Activated CD4-positive, alpha-beta T cell treated with anti-CD3 and anti-CD28 coated beads, Interleukin-2, amount 10 ng/mL, durations not matched to agents 7 days and 5 days (primary cell): ENCODE data around the gene UBE2QL1. TPM values are rescaled to one million over a fixed set of nuclear protein-coding genes. Genes with fewer than 3 reads are reported as not detected.

Experiments used
- CTCF ChIA-PET: fragments of 350-600 bp; sonication (Branson Sonifier 250); formaldehyde crosslinking; loops from one replicate; lab custom pipeline; 2021; ENCODE audit warnings: antibody characterized with exemption; lab: Charles Lee
- POLR2A ChIA-PET: fragments of 350-600 bp; sonication (Branson Sonifier 250); formaldehyde crosslinking; loops from one replicate; lab custom pipeline; 2021; ENCODE audit warnings: antibody characterized with exemption; lab: Charles Lee
- DNase-seq: peaks from one replicate; pipeline ENCODE4 v3.0.0-alpha.2; 2020
- H3K27ac Mint-ChIP-seq: one replicate; pipeline ENCODE4 v1.8.0; 2021; ENCODE audit warnings: mild to moderate bottlenecking, moderate library complexity, mixed read lengths
- H3K27me3 Mint-ChIP-seq: one replicate; pipeline ENCODE4 v1.8.0; 2021; ENCODE audit warnings: mixed read lengths
- H3K36me3 Mint-ChIP-seq: one replicate; pipeline ENCODE4 v1.8.0; 2021; ENCODE audit warnings: low read depth, mixed read lengths
- H3K4me1 Mint-ChIP-seq: one replicate; pipeline ENCODE4 v1.8.0; 2021; ENCODE audit warnings: mixed read lengths
- H3K4me3 Mint-ChIP-seq: one replicate; pipeline ENCODE4 v1.8.0; 2021; ENCODE audit warnings: mild to moderate bottlenecking, moderate library complexity, mixed read lengths
- H3K9me3 Mint-ChIP-seq: one replicate; pipeline ENCODE4 v1.8.0; 2021; ENCODE audit warnings: mixed read lengths
- total RNA-seq, 2 experiments: library from RNA; stranded (reverse); gene quantifications; one replicate each; pipeline ENCODE4 v1.2.3, GENCODE V29; 2021

UBE2QL1 gene
- total RNA-seq, 2 experiments from 2014 or later: not detected

DNA sequence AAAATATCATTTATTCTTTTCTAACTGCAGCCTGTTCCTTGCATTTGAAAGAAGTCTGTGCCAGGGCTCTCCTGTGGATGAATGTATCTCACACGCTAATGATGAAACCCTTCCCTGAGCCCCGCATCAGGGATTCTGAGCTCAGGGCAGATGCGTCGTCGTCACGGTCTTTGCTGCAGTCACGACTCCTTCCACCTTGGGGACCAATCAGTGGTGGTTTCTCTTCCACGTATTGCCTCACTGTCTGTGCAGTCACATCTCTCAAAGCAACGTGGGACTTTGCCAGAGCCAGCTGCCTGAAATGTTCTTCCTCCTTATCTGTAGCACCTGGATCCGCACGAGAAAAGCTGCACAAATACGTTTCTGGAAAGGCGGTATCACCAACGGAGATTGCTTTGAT lies 13.9 kb upstream of the UBE2QL1 start:
- Mint-ChIP-seq H3K9me3 (no peaks in the 10 kb centered on the region), H3K27ac (no peak overlapping the region), H3K4me3 (no peak overlapping the region), H3K36me3 (no peaks in the 10 kb centered on the region), H3K27me3 (peaks cover 20% of the 10 kb centered on the region), H3K4me1 (no peaks in the 10 kb centered on the region)
- no peak for DNase-seq
- CTCF ChIA-PET: interaction anchor here (0.6 to 1.7 kb wide), 3 partner anchors 12 to 1016 kb away, joined by 4 to 7 read pairs (median 4); no protein-coding TSS in a partner anchor
- POLR2A ChIA-PET: no interaction called here

DNA sequence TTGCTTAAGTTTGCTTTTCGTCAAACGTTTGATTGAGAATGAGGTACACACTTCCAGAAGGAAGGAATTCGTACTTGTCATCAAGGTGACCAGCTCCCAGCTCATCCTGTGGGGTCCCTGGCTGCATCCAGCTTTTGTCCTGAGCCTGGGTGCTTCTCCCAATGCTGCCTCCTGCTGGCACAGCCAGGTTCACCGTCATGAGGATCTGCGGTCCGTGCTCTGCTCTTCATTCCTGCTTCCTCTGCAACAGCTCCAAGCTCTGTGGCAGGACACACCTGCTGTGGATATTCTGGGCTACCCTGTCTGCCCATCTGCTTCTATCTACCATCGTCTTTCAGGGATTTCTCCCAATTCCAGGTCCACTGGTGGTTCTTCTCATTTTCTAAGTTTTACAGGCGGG lies 13.3 kb upstream of the UBE2QL1 start:
- POLR2A ChIA-PET: no interaction called here
- CTCF ChIA-PET: interaction anchor here (0.6 to 1.7 kb wide), 3 partner anchors 13 to 1017 kb away, joined by 4 to 7 read pairs (median 4); no protein-coding TSS in a partner anchor
- peaks cover 20% of the 10 kb centered on the region for H3K27me3 Mint-ChIP-seq
- no peaks in the 10 kb centered on the region for H3K36me3 Mint-ChIP-seq
- no peak overlapping the region for H3K4me3 Mint-ChIP-seq
- H3K4me1 Mint-ChIP-seq: no peaks in the 10 kb centered on the region
- no peaks in the 10 kb centered on the region for H3K9me3 Mint-ChIP-seq
- H3K27ac Mint-ChIP-seq: no peak overlapping the region
- DNase-seq: no peak

DNA sequence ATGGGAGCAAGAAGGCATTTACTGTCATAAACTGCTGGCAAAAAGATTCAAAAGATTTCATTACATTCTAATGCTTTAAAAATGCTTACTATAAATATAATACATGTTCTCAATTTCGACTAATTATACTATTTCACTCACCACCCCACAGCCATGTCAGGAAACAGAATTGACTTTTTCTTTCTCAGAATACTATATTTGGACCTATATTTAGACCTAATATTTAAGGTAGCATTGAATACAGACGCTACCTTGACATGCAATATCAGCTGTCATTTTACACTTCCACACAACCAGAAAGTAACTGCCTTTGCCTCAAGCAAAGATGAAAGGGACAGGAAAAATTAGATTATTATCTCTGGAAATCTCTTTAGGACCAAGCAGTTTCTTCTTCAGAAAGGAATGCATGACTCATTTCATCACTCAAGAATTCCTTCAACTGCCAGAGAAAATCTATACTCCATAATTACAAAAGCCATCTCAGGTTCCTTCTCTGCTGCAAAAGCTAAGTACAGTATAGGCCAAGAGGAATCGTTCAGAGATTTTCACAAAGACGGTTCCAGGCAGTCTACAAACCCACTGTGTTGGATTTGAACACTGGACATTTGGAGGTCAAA lies 11.8 kb upstream of the UBE2QL1 start:
- no peak overlapping the region for H3K4me3 Mint-ChIP-seq
- H3K36me3 Mint-ChIP-seq: no peaks in the 10 kb centered on the region
- H3K9me3 Mint-ChIP-seq: no peaks in the 10 kb centered on the region
- ChIA-PET CTCF (interaction anchor here (0.6 to 0.7 kb wide), 2 partner anchors 9 to 54 kb away, joined by 3 read pairs; no protein-coding TSS in a partner anchor), POLR2A (no interaction called here)
- no peaks in the 10 kb centered on the region for H3K4me1 Mint-ChIP-seq
- H3K27me3 Mint-ChIP-seq: peaks cover 26% of the 10 kb centered on the region
- DNase-seq: no peak
- no peak overlapping the region for H3K27ac Mint-ChIP-seq

DNA sequence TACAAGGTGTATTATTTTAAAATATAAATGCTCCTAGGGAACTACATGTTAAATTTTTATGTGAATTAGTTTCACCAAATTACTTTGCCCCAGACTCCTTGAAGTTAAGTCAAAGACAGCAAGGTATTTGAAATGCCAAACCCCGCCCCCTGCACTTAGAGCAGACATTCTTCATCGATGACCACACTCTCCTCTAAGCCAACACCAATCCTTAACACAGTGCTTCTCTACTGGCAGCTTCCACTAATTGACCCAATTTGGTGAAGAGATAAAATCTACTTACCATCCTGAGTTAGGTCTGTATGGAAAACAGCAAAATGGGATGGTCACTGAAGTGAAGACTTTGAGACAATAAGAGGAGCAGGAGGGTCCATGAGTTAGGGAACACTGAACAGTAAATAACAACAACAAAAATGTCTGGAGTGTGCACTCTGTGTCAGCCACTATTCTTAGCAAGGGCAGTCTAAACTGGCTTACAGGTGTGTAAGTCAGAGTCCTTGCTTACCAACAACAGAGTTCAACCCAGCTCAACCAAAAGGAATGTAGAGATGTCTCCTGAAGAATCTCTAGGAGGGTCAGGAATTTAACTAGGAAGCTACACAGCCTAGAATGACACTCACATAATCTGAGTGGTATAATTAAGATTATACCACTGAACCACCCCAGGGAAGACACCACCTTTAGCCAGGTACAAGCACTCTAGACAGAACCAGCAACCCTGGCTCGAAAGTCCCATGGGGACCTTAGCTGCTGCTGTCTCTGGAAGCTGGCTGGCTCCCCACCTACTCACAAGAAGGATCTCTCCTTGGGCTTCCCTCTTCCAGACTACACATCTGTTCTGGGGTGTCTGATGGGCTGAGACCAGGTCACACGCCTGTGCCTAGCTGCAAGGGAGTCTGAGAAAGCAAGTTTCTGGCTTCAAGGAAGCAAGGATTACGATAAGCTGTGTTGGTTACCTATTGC lies 8.8 kb upstream of the UBE2QL1 start:
- ChIA-PET POLR2A (no interaction called here), CTCF (interaction anchor here (1.3 kb wide), 1 partner anchor 34 kb away, joined by 3 read pairs; no protein-coding TSS in a partner anchor)
- H3K36me3 Mint-ChIP-seq: no peaks in the 10 kb centered on the region
- no peak overlapping the region for H3K4me3 Mint-ChIP-seq
- no peaks in the 10 kb centered on the region for H3K4me1 Mint-ChIP-seq
- peaks cover 36% of the 10 kb centered on the region for H3K27me3 Mint-ChIP-seq
- DNase-seq: no peak
- no peak overlapping the region for H3K27ac Mint-ChIP-seq
- H3K9me3 Mint-ChIP-seq: peaks cover 2% of the 10 kb centered on the region

DNA sequence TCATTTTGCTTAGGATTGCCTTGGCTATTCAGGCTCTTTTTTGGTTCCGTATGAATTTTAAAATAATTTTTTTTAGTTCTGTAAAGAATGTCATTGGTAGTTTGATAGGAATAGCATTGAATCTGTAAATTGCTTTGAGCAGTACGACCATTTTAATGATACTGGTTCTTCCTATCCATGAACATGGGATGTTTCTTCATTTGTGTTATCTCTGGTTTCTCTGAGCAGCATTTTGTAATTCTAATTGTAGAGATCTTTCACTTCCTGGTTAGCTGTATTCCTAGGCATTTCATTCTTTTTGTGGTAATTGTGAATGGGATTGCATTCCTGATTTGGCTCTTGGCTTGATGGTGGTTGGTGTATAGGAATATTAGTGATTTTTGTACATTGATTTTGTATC lies 6.3 kb upstream of the UBE2QL1 start:
- Mint-ChIP-seq H3K36me3 (no peaks in the 10 kb centered on the region), H3K4me3 (no peak overlapping the region)
- POLR2A ChIA-PET: no interaction called here

DNA sequence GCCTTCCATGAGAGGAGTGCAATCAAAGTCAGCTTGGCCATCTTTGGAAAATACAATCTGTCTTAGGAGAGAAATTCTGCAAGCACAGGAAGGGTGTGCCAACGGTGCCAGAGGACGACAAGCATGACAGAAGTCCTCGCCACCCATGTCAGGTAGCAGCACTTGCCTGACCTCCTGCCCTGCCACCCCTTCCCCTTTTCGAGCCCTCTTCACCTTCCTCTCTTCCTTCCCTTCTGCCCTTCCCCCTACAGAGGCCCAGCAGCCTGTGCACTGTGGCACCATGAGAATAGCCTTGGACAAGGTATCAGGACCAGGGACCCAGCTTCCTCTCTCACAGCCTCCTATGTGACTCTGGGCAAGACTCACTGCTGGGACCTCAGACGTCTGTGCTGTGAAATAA lies 5.3 kb upstream of the UBE2QL1 start:
- Mint-ChIP-seq H3K27ac (no peak overlapping the region), H3K4me1 (no peaks in the 10 kb centered on the region), H3K4me3 (no peak overlapping the region), H3K36me3 (no peaks in the 10 kb centered on the region), H3K9me3 (peaks cover 2% of the 10 kb centered on the region), H3K27me3 (peaks cover 29% of the 10 kb centered on the region)
- DNase-seq: no peak
- CTCF ChIA-PET: no interaction called here
- POLR2A ChIA-PET: no interaction called here

More for the DNA sequence above, 6.3 kb upstream of the UBE2QL1 start:
- H3K9me3 Mint-ChIP-seq: peaks cover 2% of the 10 kb centered on the region
- no peak for DNase-seq
- H3K4me1 Mint-ChIP-seq: no peaks in the 10 kb centered on the region
- CTCF ChIA-PET: no interaction called here
- H3K27me3 Mint-ChIP-seq: peaks cover 29% of the 10 kb centered on the region
- no peak overlapping the region for H3K27ac Mint-ChIP-seq

DNA sequence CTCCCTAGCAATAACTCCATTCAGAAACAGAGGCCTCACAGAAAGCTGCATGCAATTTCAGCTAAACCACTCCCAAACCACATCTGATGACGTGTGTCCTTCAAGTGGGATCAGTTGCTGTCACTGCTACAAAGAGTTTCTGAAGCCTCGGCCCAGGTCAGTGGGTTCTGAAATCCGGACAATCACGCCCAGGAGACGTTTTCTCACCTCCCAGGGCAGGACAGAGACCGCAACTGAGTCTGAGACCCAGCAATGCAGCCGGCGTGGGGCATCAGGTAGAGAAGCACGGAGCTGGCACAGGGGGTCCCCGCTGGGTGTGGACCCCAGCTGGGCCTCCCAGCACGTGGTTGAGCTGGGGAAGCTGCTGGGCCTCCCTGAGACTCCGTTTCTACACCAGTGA lies 2.6 kb upstream of the UBE2QL1 start:
- DNase-seq: no peak
- POLR2A ChIA-PET: no interaction called here
- CTCF ChIA-PET: interaction anchor here (0.6 to 0.7 kb wide), 2 partner anchors 9 kb away, joined by 3 read pairs; no protein-coding TSS in a partner anchor

DNA sequence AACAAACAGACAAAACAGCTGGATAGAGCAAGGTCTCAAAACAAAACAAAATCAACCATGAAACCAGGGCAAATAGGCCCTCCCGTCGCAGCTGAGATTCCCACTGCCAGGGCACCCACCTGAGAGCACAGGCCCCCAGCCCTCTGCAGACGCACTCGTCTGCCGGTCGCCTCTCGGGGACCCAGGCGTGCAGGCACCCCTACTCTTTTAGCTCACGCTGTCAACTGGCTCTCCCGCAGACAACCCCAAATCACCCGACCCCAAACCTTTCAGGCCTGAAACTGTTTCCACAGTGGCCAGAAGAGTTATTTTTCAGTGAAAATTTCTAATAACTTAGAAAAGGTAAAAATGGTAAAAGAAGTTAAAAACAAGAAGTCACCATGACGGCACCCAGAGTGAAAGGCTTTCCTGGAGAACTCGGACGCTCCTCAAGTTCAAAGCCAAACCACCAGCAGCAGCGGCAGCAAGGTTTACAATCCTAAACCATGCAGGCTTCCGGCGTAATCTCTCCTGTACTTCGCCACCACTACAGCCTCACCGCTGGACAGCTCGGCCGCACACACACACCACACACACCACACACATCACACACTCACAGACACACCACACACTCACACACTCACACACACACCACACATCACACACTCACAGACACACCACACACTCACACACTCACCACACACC lies 1.9 kb upstream of the UBE2QL1 start:
- CTCF ChIA-PET: no interaction called here
- no peak overlapping the region for H3K4me3 Mint-ChIP-seq
- POLR2A ChIA-PET: no interaction called here
- H3K36me3 Mint-ChIP-seq: no peaks in the 10 kb centered on the region
- DNase-seq: no peak
- no peak overlapping the region for H3K27ac Mint-ChIP-seq
- H3K27me3 Mint-ChIP-seq: peaks cover 47% of the 10 kb centered on the region
- peaks cover 4% of the 10 kb centered on the region for H3K4me1 Mint-ChIP-seq
- H3K9me3 Mint-ChIP-seq: peaks cover 2% of the 10 kb centered on the region

More for the DNA sequence above, 2.6 kb upstream of the UBE2QL1 start:
- H3K9me3 Mint-ChIP-seq: peaks cover 2% of the 10 kb centered on the region
- no peaks in the 10 kb centered on the region for H3K36me3 Mint-ChIP-seq
- H3K27ac Mint-ChIP-seq: no peak overlapping the region
- peaks cover 4% of the 10 kb centered on the region for H3K4me1 Mint-ChIP-seq
- no peak overlapping the region for H3K4me3 Mint-ChIP-seq
- peaks cover 47% of the 10 kb centered on the region for H3K27me3 Mint-ChIP-seq

DNA sequence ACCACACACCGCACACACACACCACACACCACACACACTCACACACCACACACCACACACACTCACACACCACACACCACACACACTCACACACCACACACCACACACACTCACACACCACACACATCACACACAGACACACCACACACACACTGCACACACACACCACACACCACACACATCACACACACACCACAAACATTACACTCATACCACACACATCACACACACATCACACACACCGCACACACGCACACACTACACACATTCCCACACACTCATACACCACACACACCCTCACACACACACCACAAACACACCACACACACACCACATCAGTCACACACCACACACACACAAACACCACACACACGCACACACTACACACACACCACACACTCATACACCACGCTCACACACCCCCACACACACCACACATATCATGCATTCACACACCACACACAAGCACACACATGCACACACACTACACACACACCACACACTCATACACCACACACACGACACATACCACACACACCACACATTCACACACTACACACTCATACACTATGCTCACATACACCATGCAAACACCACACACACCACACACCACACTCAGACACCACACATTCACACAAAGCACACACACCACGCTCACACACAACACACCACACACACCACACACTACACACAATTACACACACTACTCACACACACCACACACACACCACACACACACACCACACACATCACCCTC lies 1.1 kb upstream of the UBE2QL1 start:
- POLR2A ChIA-PET: no interaction called here
- H3K27ac Mint-ChIP-seq: no peak overlapping the region
- peaks cover 44% of the 10 kb centered on the region for H3K27me3 Mint-ChIP-seq
- CTCF ChIA-PET: no interaction called here
- no peak overlapping the region for H3K4me3 Mint-ChIP-seq
- H3K9me3 Mint-ChIP-seq: no peaks in the 10 kb centered on the region
- peaks cover 4% of the 10 kb centered on the region for H3K4me1 Mint-ChIP-seq
- no peak for DNase-seq
- no peaks in the 10 kb centered on the region for H3K36me3 Mint-ChIP-seq

DNA sequence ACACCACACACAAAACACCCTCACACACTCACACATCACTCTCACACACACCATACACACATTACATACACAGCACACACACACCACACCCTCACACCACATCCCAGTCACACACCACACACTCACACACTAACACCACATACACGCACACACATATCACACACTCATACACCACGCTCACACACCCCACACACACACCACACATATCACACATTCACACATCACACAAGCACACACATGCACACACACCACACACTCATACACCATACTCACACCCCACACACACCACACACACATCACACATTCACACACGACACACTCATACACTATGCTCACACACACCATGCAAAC lies 543 bp upstream of the UBE2QL1 start:
- peaks cover 44% of the 10 kb centered on the region for H3K27me3 Mint-ChIP-seq
- CTCF ChIA-PET: no interaction called here
- no peak overlapping the region for H3K27ac Mint-ChIP-seq

DNA sequence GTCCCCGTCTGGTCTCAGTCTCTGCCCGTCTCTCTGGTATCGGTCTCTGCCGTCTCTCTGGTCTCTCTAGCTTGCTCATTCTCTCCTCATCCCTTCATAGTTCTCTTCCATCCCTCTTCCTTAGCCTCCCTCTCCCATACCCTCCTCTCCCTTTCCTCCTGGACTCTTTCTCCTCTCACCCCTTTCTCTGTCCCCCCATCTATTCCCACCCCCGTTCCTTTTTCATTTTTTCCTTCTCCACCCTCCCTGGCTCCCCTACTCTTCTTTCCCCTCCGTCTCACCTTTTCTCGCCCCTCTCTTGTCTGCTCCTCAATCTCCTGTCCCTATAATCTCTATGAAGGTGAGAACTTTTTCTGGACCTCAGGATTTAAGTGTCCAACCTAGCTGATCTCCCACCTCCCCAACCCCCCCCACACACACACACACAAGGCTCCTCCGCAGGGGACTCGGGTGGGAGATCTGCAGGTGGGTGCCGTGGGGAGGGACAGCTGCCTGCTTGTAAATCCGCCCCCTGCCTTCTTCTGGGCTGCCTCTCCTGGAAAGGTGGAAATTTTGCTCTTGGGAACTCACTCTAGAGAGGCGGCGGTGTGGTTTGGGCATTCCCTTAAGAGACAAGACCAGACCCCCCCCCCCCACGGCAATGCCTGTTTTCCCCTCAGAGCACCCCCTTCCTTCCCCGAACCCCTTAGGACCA lies 953 bp downstream of the UBE2QL1 start:
- Mint-ChIP-seq H3K4me1 (peaks cover 4% of the 10 kb centered on the region), H3K9me3 (no peaks in the 10 kb centered on the region), H3K27ac (no peak overlapping the region), H3K36me3 (no peaks in the 10 kb centered on the region), H3K27me3 (peaks cover 43% of the 10 kb centered on the region), H3K4me3 (no peak overlapping the region)
- CTCF ChIA-PET: no interaction called here
- no peak for DNase-seq
- POLR2A ChIA-PET: no interaction called here

More for the DNA sequence above, 543 bp upstream of the UBE2QL1 start:
- H3K9me3 Mint-ChIP-seq: no peaks in the 10 kb centered on the region
- no peak for DNase-seq
- POLR2A ChIA-PET: no interaction called here
- H3K4me3 Mint-ChIP-seq: no peak overlapping the region
- peaks cover 4% of the 10 kb centered on the region for H3K4me1 Mint-ChIP-seq
- no peaks in the 10 kb centered on the region for H3K36me3 Mint-ChIP-seq
